GM21447 (cell line): ENCODE results near the gene ACTR10.

Experiments used
- ATAC-seq: cut with Tn5 transposase; IDR thresholded peaks from one replicate; pipeline ENCODE4 v1.9.1; 2021; ENCODE audit not compliant: unreplicated experiment

ACTR10 gene

DNA sequence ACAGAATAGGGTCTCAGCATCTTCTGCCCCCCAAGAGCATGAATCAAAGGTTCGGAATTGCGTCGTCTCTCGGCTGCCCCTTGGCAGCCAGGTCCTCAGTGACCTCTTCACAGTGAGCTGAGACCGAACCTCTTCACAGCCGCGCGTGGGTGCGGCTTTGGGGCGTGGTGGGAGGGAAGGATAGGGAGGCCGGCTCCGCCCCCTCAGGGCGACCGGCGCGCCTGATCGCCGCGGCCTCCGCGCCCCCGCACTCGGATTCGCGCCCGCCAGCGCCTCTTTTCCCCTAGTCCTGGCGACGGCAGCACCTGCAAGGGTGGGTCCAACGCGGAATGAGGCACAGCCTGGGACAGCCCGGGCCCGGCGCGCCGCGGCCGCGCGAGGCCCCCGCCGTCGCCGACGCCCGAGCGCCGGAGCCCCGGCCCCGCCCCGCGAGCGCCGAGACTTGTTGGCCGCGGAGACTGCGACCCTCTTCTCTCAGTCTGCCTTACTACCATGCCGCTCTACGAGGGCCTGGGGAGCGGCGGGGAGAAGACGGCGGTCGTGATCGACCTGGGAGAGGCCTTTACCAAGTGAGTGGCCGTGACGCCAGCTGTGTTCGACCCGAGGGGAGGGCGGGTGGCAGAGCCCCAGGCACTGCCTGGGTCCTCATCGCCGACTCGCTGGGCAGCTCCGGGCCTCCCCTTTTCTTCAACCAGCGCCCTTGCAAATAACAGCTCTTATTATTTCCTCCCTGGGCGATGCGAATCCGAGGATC is at the start of gene ACTR10:
TSS of gene ACTR10 (plus strand) at position 424 of the 754 bp plus-strand sequence. CDS start at position 493, 69 bp downstream.
- ATAC-seq, result peak; percentile 90

DNA sequence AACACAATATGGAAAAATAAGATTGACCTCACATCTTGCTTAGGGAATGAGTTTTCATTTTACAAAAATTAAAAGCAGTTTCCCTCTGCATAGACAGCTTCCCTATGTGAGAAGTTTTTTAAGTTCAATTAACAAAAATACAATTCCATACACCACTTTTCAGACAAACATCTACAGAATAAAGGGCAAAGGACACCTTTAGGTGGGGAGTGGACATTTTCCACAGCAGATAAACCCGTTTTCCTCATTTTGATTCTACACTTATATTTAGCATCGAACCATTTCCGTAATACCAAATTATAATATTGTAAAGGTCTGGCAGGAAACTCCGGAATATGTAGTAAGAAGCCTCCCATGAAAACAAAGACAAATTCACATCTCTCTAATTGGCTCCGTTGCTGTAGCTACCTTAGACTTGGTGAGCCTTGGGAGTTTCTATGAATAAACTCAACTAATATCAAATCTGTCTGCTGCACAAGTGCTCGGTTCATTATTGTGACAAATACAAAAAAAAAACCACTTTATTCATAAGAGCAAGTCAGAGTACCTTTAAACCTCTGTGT is 49.6 kb upstream of the ACTR10 start:
- no peak for ATAC-seq

DNA sequence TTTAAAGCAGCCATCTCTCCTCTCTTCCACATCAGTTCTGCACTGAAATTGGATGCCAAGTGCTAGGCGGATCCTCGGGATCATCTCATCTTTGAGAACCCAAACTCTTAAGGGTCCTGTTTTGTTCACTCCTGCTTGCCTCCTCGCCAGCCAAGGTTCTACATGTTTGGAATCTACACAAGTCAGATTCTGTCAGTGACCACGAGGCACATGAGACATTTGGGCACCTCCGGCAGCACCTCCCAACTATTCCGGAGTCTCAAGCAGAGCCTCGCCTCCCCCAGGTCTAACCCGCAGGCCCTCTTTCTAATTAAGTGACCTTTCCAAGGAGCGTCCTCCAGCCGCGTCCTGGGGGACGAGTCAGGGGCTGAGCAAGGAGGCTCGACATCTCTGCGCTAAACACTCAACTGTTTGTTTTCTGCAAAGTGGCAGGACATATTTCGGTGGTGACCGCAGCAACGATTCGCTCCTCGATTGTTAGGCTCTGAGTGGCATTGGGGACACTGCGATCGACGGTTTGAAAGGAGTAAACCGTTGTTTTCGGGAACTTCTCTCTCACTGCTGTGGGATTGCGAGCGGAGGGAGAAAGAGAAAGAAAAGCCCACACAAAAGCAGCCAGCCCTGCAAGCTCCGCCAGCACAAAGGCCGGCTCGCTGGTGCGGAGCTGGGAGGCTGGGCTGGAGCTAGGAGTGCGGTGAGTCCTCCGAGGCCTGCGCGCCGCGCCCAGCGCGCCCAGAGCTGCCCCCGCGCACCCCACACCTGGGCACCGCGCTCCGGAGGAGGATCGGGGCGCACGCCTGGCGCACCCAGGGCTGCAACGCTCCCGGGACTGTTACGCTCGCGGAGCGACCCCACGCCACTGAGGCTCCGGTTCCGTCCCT is 48.6 kb upstream of the ACTR10 start:
- peak; percentile 33 for ATAC-seq

DNA sequence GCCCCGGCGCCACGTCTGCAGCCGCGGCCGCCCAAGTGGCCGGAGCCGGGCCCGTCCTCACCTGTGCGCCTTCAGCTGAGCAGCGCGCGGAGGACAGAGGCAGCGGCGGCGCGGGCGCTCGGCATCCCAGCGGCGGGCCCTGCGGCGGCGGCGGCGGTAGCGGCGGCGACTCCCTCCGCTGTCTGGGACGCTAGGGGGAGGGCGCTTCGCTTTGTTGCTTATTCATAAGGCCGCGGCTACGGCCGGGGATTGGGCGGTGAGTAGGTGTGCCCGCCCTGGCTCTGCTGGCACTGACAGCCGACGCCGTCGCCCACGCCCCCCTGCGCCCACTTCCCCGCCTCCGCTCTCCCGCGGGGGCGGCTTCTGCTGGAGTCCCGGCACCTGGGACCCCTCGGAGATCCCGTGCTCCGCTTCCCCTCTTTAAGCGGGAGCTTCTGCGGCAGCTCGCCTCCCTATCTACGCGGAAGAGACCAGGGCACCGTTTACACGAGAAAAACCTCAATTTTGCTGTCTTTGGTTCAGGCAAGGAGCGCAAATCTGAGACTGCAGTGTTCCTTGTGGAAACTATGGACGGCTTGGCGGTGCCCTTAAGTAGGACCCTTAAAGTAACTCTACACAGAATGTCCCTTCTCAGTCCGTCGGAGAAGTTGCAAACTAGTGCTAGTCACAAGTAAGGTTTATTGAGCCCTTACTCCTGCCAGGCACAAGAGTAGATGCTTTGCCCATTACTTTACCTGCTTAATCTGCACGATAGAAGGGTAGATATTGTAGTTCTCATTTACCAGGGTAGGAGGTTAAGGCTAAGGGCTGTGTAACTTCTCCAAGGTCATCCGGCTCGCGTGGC is 47.7 kb upstream of the ACTR10 start, which contains the start of gene ARMH4:
TSS of gene ARMH4 (minus strand) at position 200 of the 844 bp plus-strand sequence. CDS start 12,855 bp downstream, outside the sequence.
- ATAC-seq, result peak; percentile 97

DNA sequence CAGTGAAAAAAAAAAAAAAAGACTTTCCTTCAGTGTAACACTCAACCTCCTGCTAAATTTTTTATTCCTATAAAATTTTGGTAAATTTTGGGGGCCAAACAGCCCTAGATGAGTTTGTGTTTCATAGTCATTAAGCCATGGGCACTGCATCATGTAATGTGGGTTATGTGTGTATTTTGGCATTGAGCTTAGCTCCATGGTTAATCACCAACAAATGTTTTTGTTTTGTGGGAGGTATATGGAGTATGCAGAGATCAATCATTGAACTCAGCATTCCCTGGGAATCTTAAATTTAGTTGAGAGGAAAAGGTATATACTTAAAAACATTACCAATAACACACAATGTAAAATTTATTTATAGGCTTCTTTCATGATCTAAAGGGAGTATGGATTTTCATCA is 39.4 kb upstream of the ACTR10 start:
- no peak for ATAC-seq

DNA sequence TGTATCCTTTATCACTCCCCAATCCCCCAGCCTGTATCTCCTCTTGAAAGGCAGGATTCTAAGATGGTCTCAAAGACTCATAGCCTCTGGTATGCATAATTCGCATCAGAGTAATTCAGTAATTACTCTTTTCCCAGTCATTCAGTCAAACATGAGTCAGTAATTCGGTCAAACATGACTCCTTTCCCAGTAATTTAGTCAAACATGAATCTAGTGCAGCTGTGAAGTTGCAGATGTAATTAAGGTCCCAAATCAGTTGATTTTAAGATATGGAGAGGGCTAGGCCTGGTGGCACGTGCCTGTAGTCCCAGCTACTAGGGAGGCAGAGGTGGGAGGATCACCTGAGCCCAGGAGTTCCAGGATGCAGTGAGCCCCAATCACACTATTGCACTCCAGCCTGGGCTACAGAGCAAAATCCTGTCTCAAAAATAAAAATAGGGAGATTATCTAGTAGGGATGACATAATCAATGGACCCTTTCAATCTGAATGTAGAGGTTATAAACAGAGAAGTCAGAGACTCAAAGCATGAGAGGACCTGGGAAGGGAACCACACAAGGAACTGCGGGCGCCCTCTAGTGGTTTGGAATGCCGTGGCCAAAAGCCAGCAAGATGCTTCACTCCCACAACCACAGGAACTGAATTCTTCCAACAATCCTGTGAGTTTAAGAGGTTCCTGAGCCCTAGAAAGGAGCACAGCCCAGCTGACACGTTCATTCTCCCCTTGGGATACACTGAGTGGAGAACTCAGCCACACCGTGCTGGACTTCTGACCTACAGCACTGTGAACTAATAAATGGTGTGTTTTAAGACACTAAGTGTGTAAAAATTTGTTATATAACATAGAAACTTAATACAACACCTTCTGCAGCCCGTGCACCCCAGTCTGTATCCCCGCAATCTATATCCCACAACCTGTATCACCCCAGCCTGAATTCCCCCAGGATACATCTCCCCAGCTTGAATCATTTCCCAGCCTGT is 33.7 kb upstream of the ACTR10 start:
- peak; percentile 67 for ATAC-seq

DNA sequence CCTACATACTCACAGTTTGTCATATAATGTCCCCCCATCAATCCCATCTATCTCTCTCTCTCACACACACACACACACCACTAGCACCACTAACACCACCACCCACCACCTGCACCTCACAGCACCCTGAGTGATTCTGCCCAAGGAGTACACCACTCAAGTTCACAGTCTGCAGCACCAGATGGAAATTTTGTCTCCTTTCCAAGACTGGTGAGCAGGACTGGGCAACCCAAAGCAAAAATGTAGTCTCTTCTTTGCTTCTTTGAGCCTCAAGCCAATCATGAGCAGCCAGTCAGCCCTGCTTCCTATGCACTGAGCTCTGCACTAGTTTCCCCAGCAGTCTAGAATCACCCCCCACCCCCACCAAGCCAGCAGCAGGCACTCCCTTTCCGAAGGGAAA is 32.9 kb upstream of the ACTR10 start:
- ATAC-seq, result no peak

DNA sequence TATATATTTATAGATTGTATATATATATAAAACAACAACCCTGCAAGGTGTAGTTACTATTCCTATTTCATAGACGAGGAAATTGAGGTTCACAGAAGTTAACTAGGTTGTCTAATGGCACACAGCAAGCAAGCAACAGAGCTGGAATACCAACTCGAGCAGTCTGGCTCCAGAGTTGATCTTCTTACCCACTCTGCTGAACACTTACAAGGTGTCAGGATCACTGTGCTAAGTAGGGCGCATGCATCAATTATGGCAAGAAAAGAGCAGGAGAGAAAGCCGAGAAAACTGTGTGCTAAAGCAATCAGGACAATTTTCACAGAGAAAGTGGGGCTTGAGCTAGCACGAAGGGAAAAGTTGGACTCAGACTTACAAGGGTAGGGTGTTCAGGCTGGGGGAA is 32.1 kb upstream of the ACTR10 start:
- no peak for ATAC-seq

DNA sequence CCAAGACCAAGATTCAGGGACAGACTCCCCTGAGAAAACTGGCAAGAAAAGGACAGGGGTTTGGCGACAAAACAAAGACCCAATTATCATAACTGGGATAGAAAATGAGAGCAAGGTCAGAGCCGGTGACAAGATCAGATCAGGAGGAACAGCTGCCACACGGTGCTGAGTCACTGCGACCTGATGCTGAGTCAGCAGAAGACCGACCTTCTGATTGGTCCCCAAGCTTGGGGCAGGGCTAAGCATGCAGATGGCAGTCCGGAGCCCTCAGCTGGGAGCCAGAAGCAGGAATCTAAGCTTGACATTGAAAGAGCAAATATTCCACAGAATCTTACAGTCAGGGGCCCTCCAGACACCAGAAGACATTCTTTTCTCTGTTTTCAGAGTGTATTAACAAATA is 28.9 kb upstream of the ACTR10 start:
- ATAC-seq, result peak; percentile 87

DNA sequence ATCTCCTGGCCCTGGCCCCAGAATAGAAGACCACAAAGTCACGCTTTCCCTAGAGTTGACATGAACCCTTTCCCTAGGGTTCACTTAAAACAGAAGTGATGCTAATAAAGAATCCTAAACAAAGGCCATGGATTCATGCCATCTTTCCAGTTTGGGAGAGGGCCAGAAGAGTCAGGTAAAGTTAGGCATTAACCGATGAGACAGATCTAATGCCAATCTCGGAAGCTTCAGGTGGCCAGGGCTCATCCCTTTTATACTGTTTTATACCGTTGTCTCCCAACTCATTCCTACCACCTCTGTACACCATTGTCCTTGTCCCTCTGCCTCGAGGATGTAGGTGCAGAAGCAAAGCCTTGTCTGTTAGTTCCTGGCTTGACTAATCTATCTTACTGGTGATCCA is 22.8 kb upstream of the ACTR10 start:
- no peak for ATAC-seq

DNA sequence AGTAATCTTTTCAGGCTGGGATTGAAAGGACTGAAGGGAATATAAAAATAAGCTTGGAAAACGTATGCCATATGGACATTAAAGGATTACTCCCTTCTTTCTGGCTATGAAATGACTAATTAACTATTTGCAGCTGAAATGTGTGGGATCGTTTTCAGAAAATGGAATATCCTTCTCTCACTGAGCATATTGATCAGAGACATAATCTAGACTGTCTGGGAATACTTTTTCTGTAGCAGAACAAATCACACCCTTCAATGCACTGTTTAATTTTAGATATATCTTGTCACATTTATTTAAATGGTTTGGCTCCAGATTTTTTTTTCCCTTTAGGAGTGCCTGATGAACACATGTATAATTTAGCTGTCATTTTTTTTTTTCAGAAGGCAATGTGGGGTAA is 10.8 kb upstream of the ACTR10 start:
- no peak for ATAC-seq

DNA sequence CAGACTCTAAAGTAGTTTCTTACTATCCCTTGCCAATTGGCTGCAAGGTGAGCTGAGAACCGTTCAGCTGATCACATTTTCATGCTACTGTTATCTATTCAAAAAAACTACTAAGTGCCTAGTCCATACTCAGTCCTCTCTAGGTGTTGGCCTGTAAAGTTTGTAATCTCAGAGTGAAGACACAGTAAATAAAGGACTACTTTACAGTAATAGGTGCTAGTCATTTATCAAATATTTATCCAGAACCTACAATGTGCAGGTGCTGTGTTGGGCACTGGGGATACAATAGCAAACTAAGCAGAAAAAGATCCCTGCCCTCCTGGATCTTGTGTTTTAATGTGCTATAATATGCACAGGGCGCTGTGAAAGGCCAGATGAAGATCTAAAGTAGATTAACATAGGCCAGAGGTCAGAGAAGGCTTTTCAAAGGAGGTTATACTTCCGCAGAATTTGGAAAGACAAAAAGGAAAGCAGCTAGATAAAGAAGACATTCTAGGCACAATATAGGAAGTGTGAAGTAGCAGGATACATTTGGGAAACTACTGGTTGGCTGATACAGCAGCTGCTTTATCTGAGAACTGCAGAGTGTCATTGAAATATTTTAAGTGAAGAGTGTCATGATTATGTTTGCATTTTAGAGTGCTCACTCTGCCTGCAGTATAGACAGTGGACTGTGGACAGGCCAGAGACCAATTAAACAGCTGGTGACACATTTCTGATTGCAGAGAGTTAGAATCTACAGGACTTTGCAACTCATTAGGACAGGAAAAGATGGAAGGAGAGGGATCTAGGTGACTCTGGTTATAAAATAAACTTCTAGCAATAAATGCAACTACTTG is 8.0 kb upstream of the ACTR10 start:
- ATAC-seq, result no peak

DNA sequence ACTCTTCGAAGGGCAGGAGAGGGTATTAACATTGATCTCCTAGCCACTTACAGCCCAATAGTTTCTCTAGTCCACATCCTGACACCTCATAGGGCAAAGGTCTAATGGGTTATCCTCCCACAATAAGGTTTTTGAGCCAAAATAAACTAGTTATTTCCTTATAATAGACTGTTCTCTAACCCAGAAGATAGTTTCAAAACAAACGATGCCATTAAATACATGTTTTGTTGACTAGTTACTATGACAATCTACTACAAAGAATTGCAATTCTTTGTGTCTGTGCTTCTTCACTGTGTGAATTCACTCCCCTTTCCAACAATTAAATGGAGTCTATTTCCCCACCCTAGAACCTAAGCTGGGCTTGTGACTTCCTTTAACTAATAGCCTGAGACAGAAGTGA is 6.4 kb upstream of the ACTR10 start:
- no peak for ATAC-seq

DNA sequence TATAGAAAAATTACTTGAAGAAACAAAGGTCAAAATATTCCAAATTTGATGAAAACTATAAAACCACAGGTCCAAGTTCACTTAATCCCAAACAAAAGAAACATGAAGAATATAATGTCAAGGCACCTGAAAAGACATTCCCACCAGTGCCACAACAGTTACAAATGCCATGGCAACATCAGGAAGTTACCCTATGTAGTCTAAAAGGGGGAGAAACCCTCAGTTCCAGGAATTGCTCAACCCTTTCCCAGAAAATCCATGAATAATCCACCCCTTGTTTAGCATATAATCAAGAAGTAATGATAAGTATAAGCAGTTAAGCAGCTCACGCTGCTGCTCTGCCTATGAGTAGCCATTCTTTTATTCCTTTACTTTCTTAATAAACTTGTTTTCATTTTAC is 3.8 kb upstream of the ACTR10 start:
- no peak for ATAC-seq

DNA sequence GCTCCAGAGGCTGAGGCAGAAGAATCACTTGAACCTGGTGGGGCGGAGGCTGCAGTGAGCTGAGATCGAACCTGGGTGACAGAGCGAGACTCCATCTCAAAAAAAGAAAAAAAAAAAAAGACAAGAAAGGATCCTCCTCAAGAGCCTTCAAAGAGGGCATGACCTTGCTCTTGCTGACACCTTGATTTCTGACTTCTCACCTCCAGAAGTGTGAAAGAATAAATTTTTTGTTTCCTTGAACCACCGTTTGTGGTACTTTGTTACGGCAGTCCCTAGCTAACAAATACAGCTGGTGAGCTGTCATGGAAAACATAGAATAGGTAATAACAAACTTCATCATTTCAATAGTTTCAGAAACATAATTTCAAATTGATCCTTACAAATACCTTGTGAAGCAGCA is 1.9 kb upstream of the ACTR10 start:
- no peak for ATAC-seq

DNA sequence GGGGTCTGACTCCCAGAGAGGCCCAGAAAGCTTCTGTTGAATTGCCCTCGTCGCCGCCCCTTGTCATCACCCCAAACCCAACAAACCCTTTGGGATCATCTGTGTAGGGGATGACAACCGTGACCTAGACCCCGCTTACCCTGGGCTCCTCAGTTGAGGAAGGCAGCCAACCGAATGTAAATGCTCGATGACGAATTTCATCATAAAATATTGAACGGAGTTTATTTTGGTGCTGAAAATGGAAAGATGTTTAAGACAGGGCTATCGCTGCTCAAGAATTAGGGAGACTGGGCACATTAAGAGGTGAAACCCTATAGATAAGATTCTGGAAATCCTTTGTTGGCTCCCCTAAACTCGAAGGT is 512 bp downstream of the ACTR10 start:
- peak; percentile 12 for ATAC-seq

DNA sequence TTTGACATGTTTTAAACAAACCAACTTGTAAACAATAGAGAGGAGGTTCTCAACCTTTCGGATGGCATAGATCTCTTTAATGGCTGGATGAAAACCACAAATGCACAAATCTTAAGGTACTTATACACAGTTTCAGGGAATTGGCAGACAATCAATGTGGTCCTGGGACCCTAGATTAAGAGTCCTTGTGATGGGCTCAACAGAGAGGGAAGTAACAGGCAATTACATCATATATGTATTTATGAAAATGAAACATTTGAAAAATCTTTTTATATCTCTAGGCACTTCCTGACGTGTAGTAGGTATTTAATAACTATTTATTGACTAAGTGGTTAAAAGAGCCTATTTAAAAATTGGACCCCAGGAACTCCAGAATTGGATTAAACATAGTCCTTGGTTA is 897 bp downstream of the ACTR10 start:
- no peak for ATAC-seq

DNA sequence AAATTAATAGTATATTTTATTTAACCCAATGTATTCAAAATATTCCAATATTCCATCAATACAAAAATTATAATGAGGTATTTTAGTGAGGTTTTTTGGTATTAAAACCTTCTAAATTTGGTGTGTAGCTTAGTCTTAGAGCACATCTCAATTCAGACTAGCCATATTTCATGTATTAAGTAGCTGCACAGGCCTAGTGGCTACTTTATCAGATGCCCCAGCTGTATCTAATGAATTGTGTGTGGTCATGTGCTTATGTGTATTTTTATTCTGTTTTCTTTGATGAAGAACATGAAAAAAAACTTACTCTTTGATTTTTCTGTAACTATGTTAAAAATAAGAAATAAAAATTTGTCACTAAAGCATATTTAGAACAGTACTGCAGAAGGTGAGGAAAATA is 13.2 kb downstream of the ACTR10 start:
- no peak for ATAC-seq
